ENCODE results near the gene RERE.

DNA sequence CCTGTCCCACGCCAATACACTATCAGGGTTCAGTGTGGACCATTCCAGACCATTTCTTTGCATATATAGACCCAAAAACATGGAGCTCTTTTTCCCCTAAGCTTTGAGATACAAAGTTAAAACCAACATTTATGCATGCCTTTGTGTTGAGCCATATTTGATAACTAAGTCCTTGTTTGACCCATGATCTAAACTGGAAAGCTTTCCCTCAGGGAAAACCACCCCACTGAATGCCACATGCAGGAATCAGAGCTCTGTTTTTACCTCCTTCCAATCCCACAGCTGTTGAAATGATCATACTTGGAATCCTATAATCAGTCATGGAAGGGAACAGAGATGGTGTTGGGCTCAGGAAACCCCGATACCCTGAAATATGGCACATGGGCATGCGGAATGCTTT is 514.3 kb downstream of the RERE start:
- TF ChIP-seq CTCF (IDR thresholded peaks at IDR 0.05) (no peak), TCF7 (CRISPR knock-in tag; IDR thresholded peaks at IDR 0.05; ENCODE audit: low read depth) (no peak)

Data from WTC11 (cell line).